Activated T-helper 17 cell treated with anti-CD3 and anti-CD28 coated beads, Interleukin-2, amount 50 U/mL, for 72 hours (primary cell): Measurements from ENCODE around the gene MEIOB. TPM values are rescaled to one million over a fixed set of nuclear protein-coding genes. Genes with fewer than 3 reads are reported as not detected.
"Not testable (repeated sequence)": the region's sequence is repeated elsewhere in the genome, so short reads cannot be mapped to it uniquely, and the experiment has no call there.

Experiments used
- ATAC-seq: fragments of 150-1000 bp; cut with Tn5 transposase; replicated peaks from 2 replicates; pipeline ENCODE4 v1.10.0; 2021; ENCODE audit warnings: mild to moderate bottlenecking, moderate library complexity
- H3K27ac Mint-ChIP-seq: one replicate; pipeline ENCODE4 v1.8.0; 2022; ENCODE audit warnings: mixed read lengths
- H3K27me3 Mint-ChIP-seq: one replicate; pipeline ENCODE4 v1.8.0; 2022; ENCODE audit warnings: mixed read lengths
- H3K36me3 Mint-ChIP-seq: one replicate; pipeline ENCODE4 v1.8.0; 2022; ENCODE audit warnings: low read depth, mild to moderate bottlenecking, mixed read lengths
- H3K4me1 Mint-ChIP-seq: one replicate; pipeline ENCODE4 v1.8.0; 2022; ENCODE audit warnings: mixed read lengths
- H3K4me3 Mint-ChIP-seq: one replicate; pipeline ENCODE4 v1.8.0; 2022; ENCODE audit warnings: mild to moderate bottlenecking, mixed read lengths
- H3K9me3 Mint-ChIP-seq: one replicate; pipeline ENCODE4 v1.8.0; 2022; ENCODE audit warnings: mixed read lengths
- total RNA-seq, 2 donors: library from RNA; stranded (reverse); gene quantifications; one replicate each; pipeline ENCODE4 v1.2.3, GENCODE V29; 2022

MEIOB gene
- total RNA-seq, 2 donors from 2014 or later, result 0.79 TPM; not detected in 1

DNA sequence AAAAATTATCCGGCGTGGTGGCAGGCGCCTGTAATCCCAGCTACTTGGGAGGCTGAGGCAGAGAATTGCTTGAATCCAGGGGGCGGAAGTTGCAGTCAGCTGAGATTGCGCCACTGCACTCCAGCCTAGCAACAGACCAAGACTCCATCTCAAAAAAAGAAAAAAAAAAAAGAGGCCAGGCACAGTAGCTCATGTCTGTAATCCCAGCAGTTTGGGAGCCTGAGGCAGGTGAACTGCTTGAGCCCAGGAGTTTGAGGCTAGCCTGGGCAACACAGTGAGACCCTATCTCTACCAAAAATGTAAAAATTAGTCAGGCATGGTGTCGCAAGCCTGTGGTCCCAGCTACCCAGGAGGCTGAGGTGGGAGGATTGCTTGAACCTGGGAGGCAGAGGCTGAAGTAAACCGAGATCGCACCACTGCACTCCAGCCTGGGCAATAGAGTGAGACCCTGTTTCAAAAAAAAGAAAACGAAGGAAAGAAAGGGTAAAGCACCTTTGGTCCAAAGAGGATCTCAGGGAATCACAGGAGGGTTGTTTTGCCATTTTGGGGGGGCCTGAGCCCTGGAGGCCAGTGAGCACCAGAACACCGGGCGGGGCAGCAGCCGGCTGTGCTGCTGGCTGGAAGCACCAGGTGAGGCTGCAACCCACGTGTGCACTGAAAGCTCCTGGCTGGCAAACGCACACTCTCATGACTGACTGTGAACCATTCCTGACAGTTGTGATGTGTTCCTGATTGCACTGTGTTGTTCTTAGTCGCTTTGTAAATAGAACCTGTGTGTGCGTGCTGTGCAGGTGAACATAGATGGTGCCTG lies 27.9 kb upstream of the MEIOB start:
- Mint-ChIP-seq H3K27me3 (no peaks in the 10 kb centered on the region), H3K4me3 (no peak overlapping the region), H3K36me3 (no peaks in the 10 kb centered on the region), H3K27ac (no peak overlapping the region), H3K9me3 (no peaks in the 10 kb centered on the region), H3K4me1 (no peaks in the 10 kb centered on the region)
- ATAC-seq, result no peak

DNA sequence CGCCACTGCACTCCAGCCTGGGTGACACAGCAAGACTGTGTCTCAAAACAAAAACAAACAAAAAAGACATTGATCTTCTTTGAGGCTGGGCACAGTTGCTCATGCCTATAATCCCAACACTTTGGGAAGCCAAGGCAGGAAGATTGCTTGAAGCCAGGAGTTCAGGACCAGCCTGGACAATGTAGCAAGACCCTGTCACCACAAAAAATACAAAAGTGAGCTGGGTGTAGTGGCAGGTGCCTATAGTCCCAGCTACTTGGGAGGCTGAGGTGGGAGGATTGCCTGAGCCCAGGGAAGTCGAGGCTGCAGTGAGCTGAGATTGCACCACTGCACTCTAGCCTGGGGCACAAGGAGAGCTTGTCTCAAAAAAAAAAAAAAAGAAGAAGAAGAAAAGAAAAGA lies 25.7 kb upstream of the MEIOB start:
- not testable (repeated sequence) for H3K9me3 Mint-ChIP-seq

DNA sequence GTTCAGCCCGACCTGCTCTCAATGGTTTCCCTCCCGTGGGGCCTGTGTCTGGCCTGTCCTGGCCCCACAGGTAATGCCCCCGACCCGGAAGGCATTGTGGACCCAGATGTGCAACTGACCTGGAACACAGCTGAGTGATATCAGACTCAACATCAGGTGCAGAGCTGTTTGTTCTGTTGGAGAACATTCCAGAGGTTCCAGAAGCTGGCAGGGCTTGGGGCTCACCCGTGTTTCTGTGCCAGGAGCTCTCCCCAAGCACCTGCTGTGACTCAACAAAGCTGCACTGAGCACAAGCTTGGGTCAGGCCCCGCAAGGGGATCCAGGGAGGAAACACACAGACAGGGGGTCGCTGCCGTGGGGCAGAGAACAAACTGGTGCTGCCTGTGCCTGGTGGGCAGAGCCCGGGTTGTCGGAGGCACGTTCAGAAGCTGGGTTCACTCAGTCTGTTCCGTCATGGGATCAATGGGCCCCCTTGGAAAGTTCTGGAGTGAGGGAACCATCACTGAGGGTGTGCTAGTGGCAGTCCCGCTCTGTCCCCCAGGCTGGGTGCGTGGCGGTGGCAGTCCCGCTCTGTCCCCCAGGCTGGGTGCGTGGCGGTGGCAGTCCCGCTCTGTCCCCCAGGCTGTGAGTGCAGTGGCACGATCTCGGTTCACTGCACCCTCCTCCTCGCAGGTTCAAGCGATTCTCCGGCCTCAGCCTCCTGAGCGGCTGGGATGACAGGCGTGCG lies 24.1 kb upstream of the MEIOB start:
- H3K36me3 Mint-ChIP-seq, result no peaks in the 10 kb centered on the region
- H3K27me3 Mint-ChIP-seq, result no peaks in the 10 kb centered on the region
- ATAC-seq, result no peak
- H3K9me3 Mint-ChIP-seq, result no peaks in the 10 kb centered on the region
- no peaks in the 10 kb centered on the region for H3K4me1 Mint-ChIP-seq
- no peak overlapping the region for H3K27ac Mint-ChIP-seq
- H3K4me3 Mint-ChIP-seq, result no peak overlapping the region

More for the DNA sequence above, 25.7 kb upstream of the MEIOB start:
- not testable (repeated sequence) for H3K27me3 Mint-ChIP-seq, H3K27ac Mint-ChIP-seq, H3K36me3 Mint-ChIP-seq, H3K4me1 Mint-ChIP-seq, ATAC-seq, H3K4me3 Mint-ChIP-seq

DNA sequence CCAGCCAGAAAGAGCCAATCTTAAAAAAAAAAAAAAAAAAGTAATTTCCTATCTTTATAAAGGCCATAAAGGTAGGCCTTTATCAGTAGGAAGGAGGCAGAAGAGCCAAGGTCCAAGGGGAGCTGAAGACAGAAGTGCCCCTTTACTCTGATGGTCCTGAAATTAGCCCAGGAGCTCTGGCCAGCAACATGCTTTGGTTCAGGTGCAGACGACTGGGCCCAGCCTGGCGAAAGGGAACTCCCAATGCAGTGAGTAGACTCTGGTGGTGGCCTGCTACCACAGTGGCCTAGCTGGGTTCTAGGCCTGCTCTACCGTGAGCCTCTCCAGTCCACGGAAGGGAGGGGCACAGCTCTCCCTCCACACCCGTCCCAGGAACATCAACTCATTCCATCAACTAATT lies 23.1 kb upstream of the MEIOB start:
- no peak for ATAC-seq
- no peak overlapping the region for H3K4me3 Mint-ChIP-seq
- H3K27ac Mint-ChIP-seq, result no peak overlapping the region
- no peaks in the 10 kb centered on the region for H3K4me1 Mint-ChIP-seq
- H3K9me3 Mint-ChIP-seq, result no peaks in the 10 kb centered on the region
- peaks cover 7% of the 10 kb centered on the region for H3K27me3 Mint-ChIP-seq
- no peaks in the 10 kb centered on the region for H3K36me3 Mint-ChIP-seq

DNA sequence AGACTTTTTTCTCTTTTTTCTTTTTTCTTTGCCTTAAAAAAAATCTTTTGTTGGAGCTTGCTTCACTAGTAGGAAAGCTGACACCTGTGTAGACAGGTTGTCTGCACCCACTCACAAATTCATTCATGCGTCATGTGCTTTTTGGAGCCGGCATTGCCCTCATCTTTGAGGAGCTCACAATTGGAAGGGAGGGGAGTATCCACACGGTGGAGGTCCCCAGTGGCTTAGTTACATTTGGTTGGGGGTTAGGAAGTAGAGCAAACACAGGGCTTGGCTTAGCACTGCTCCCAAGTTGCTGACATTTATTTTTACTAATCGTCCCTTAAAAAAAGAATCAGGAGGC lies 18.7 kb upstream of the MEIOB start:
- no peak for ATAC-seq
- no peak overlapping the region for H3K27ac Mint-ChIP-seq
- no peaks in the 10 kb centered on the region for H3K4me1 Mint-ChIP-seq
- H3K9me3 Mint-ChIP-seq, result no peaks in the 10 kb centered on the region
- no peaks in the 10 kb centered on the region for H3K36me3 Mint-ChIP-seq
- peaks cover 12% of the 10 kb centered on the region for H3K27me3 Mint-ChIP-seq
- no peak overlapping the region for H3K4me3 Mint-ChIP-seq

DNA sequence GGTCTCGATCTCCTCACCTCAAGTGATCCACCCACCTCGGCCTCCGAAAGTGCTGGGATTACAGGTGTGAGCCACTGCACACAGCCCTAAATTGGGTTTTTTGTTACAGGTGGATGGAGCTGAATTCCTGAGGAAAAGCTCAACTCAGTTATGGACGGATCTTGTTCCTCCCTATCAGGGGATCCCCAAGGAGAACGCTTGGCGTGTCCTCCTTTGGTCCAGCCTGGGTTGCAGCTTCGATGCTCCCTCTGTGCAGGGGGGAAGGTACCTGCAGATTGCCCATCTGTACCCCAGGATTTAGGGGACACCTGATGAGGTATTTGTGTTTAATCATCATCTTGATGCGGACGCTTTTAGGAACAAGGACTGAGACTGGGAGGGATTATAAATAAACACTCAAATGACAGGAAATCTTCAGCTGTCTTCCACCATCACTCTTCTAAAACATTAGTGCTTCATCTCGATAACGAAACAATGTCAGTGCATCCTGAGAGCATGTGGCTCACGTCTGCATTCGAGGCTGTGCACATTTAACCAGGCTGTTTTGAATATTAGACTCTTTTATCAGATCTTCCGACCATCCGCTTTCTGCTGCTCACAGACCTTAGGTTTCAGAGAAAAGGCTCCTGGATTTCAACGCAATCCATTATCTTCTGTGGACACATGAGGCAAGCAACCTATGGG lies 18.2 kb upstream of the MEIOB start:
- Mint-ChIP-seq H3K9me3 (no peaks in the 10 kb centered on the region), H3K36me3 (no peaks in the 10 kb centered on the region), H3K4me3 (no peak overlapping the region), H3K27ac (no peak overlapping the region), H3K4me1 (no peaks in the 10 kb centered on the region), H3K27me3 (peaks cover 13% of the 10 kb centered on the region)
- no peak for ATAC-seq

DNA sequence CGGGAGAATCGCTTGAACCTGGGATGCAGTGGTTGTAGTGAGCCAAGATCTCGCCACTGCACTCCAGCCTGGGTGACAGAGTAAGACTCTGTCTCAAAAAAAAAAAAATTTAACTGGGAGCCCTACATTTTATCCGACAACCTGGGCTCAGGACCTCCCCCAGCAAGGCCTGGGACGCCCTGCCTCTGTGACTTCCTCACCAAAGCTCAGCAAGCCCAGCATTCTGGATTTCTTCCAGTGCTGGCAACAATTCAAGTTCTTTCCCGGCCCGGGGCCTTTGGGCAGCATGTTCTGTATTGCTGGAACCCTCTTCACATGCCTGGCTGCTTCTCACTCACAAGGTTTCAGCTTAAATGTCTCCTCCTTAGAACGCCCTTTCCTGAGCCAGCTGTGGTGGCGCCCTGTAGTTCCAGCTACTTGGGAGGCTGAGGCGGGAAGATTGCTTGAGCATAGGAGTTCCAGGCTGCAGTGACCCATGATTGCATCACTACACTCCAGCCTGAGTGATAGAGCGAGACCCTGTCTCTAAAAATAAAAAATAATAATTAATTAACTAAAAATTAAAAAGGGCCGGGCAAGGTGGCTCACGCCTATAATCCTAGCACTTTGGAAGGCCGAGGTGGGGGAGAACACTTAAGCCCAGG lies 15.9 kb upstream of the MEIOB start:
- H3K27me3 Mint-ChIP-seq, result peaks cover 21% of the 10 kb centered on the region
- no peaks in the 10 kb centered on the region for H3K4me1 Mint-ChIP-seq
- H3K27ac Mint-ChIP-seq, result no peak overlapping the region
- ATAC-seq, result no peak
- H3K9me3 Mint-ChIP-seq, result no peaks in the 10 kb centered on the region
- H3K4me3 Mint-ChIP-seq, result no peak overlapping the region
- no peaks in the 10 kb centered on the region for H3K36me3 Mint-ChIP-seq

DNA sequence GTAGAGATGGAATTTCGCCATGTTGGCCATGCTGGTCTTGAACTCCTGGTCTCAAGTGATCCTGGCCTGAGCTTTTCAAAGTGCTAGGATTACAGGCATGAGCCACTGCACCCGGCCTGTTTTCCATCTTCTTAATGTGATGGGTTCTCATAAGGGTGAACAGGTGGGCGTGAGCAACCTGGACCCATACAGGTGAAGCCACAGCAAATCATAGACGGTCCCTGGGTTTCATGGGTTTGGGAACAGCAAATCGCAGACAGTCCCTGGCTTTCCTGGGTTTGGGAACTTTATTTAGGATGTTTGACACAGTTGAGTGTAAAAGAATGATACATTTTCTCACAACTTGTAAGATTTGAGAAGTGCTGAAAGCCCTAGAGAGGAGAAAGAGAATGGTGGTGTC lies 12.9 kb upstream of the MEIOB start:
- Mint-ChIP-seq H3K36me3 (no peaks in the 10 kb centered on the region), H3K27me3 (peaks cover 12% of the 10 kb centered on the region), H3K4me1 (no peaks in the 10 kb centered on the region), H3K4me3 (no peak overlapping the region), H3K27ac (no peak overlapping the region), H3K9me3 (no peaks in the 10 kb centered on the region)
- no peak for ATAC-seq

DNA sequence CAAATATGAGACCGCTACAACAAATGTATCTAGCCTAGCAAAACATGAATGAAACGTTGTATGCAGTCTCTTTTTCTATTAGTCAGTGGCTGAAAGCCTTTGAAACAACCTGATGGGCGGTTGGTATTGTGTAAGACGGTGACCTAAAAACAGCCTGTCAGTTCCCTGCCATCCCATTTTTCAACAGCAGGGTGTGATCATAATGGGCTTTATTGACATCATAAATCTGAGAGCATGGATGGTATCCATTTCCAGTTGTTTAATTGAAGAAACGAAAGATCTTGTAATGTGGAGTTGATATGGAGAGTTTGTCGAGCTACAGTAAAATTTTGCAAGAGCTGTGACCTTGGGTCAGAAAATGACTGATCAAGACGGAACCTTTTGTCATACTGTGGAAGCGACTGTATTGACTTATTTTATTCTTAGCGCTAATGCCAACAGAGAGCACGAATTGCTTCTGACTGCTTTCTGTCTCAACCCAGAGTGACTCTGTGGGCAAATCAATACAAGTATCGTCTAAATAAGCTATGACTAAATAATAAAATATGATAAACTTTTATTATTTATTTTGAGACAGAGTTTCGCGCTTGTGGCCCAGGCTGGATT lies 12.3 kb upstream of the MEIOB start:
- H3K36me3 Mint-ChIP-seq, result no peaks in the 10 kb centered on the region
- H3K9me3 Mint-ChIP-seq, result no peaks in the 10 kb centered on the region
- no peak overlapping the region for H3K4me3 Mint-ChIP-seq
- no peak overlapping the region for H3K27ac Mint-ChIP-seq
- peaks cover 12% of the 10 kb centered on the region for H3K27me3 Mint-ChIP-seq
- no peaks in the 10 kb centered on the region for H3K4me1 Mint-ChIP-seq
- ATAC-seq, result no peak

DNA sequence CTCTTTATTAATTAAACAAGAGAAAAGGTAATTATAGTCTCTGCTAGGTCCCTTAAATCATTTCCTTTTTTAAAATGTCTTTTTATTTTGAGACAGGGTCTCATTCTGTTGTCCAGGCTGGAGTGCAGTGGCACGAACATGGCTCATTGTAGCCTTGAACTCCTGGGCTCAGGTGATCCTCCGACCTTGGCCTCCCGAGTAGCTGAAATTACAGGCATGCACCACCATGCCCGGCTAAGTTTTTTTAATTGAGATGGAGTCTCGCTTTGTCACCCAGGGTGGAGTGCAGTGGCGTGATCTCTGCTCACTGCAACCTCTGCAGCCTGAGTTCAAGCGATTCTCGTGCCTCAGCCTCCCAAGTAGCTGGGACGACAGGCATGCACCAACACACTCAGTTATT lies 9.2 kb upstream of the MEIOB start:
- H3K27ac Mint-ChIP-seq, H3K4me3 Mint-ChIP-seq, H3K36me3 Mint-ChIP-seq, H3K9me3 Mint-ChIP-seq, ATAC-seq, H3K4me1 Mint-ChIP-seq: not testable (repeated sequence)
- peaks cover 20% of the 10 kb centered on the region for H3K27me3 Mint-ChIP-seq

DNA sequence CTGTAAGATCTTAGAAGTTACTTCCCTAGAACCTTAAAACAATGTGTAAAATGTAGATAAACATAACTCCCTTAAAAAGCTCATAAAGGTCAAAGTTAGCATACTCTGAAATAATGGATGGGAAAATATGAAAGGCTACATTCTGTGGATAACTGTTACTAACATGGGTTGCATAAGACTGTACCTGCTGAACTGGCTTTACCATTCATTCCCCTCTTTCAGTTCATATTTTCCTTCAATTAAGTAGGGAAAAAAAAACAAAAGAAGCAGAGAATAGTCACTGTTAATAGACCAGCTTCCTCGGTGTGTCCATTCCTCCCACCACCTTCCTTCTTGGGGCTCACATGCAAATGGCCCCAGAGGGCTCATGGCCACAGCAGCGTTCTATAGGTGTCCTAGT lies 7.5 kb upstream of the MEIOB start:
- H3K4me3 Mint-ChIP-seq, result no peak overlapping the region
- no peaks in the 10 kb centered on the region for H3K36me3 Mint-ChIP-seq
- H3K4me1 Mint-ChIP-seq, result no peaks in the 10 kb centered on the region
- peaks cover 18% of the 10 kb centered on the region for H3K27me3 Mint-ChIP-seq
- no peaks in the 10 kb centered on the region for H3K9me3 Mint-ChIP-seq
- H3K27ac Mint-ChIP-seq, result no peak overlapping the region
- no peak for ATAC-seq

DNA sequence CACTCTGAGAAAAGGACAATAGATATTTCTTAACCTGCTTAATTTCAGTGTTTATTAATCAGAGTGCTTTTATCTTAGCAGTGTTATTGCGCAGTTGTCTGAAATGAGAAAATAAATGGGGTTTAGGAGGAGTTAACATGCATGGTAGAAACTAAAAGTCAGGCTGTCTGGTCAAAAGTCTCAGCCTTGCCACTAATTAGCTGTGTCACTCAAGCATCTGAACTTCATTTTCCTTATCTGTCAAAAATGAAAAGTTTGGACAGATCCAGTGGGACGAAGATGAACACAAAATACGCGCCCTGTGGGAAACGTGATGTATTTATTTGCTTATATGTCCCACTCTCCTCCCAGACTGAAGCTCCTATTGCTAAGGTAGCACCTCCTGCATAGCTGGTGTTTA lies 6.3 kb upstream of the MEIOB start:
- peaks cover 14% of the 10 kb centered on the region for H3K27me3 Mint-ChIP-seq
- H3K27ac Mint-ChIP-seq, result no peak overlapping the region
- no peaks in the 10 kb centered on the region for H3K9me3 Mint-ChIP-seq
- no peak overlapping the region for H3K4me3 Mint-ChIP-seq
- H3K36me3 Mint-ChIP-seq, result no peaks in the 10 kb centered on the region
- no peaks in the 10 kb centered on the region for H3K4me1 Mint-ChIP-seq
- no peak for ATAC-seq

DNA sequence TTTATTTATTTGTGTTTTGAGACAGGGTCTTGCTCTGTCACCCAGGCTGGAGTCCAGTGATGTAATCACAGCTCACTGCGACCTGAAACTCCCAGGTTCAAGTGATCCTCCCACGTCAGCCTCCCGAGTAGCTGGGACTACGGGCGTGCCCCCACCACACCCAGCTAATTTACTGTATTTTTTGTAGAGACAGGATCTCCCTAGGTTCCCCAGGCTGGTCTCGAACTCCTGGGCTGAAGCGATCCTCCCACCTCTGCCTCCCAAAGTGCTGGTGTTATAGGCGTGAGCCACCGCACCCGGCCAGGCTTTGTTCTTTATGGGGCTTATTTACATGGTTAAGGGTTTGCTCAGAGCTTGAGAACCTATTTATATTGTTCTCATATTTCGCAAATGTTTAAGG lies 5.8 kb upstream of the MEIOB start:
- ATAC-seq, result no peak
- H3K4me3 Mint-ChIP-seq, result no peak overlapping the region
- peaks cover 14% of the 10 kb centered on the region for H3K27me3 Mint-ChIP-seq
- H3K36me3 Mint-ChIP-seq, result no peaks in the 10 kb centered on the region
- H3K27ac Mint-ChIP-seq, result no peak overlapping the region
- no peaks in the 10 kb centered on the region for H3K9me3 Mint-ChIP-seq
- H3K4me1 Mint-ChIP-seq, result no peaks in the 10 kb centered on the region

DNA sequence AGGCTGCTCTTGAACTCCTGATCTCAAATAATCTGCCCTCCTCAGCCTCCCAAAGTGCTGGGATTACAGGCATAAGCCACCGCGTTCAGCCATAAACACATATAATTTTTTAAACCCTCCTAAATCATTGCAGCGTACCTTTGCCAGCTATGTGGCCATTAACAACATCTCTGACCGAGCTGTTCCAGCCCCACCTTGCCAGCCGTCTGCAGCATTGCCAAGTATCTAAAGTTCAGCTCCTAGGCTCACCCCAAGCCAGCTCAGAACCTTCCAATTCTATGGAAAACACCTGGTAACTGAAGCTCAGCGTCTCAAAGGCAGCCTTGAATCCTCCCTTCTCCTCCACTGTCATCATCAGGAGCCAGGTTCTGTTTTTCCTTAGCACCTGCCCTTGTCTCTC lies 5.1 kb upstream of the MEIOB start:
- Mint-ChIP-seq H3K4me3 (no peak overlapping the region), H3K9me3 (no peaks in the 10 kb centered on the region), H3K4me1 (no peaks in the 10 kb centered on the region), H3K27me3 (peaks cover 17% of the 10 kb centered on the region), H3K27ac (no peak overlapping the region), H3K36me3 (no peaks in the 10 kb centered on the region)
- ATAC-seq, result no peak
